Astrocyte (in vitro differentiated cells and primary cell): ENCODE data around the gene COL5A1. TPM values are rescaled to one million over a fixed set of nuclear protein-coding genes. Genes with fewer than 3 reads are reported as not detected.

Source experiments
- DNase-seq: peaks from one replicate; pipeline ENCODE4 v3.0.0-alpha.2; 2010; ENCODE audit warnings: low read depth
- FAIRE-seq: peaks from 2 replicates; lab custom pipeline; 2011; peaks lifted over from hg19 to GRCh38; lab: Jason Lieb, UNC
- H2AFZ ChIP-seq: 2 replicates; pipeline ENCODE4 v1.6.0; 2012; ENCODE audit warnings: low read depth, low read length, inconsistent platforms
- H3K27ac ChIP-seq: 2 replicates; pipeline ENCODE4 v1.5.1; 2011; ENCODE audit warnings: low read depth, low read length, inconsistent platforms
- H3K27me3 ChIP-seq: 2 replicates; pipeline ENCODE4 v1.6.0; 2011; ENCODE audit warnings: low read length, inconsistent platforms; ENCODE audit not compliant: insufficient read depth
- H3K36me3 ChIP-seq: 2 replicates; pipeline ENCODE4 v1.5.1; 2011; ENCODE audit warnings: low read length, inconsistent platforms; ENCODE audit not compliant: insufficient read depth
- H3K4me1 ChIP-seq: 2 replicates; pipeline ENCODE4 v1.5.1; 2011; ENCODE audit warnings: low read length, inconsistent platforms; ENCODE audit not compliant: insufficient read depth
- H3K4me2 ChIP-seq: 2 replicates; pipeline ENCODE4 v1.6.0; 2012; ENCODE audit warnings: low read length, inconsistent platforms
- H3K4me3 ChIP-seq: 2 replicates; pipeline ENCODE4 v1.5.1; 2011; ENCODE audit warnings: low read depth, mild to moderate bottlenecking, low read length, inconsistent platforms; ENCODE audit not compliant: insufficient read depth
- H3K79me2 ChIP-seq: 2 replicates; pipeline ENCODE4 v1.6.0; 2012; ENCODE audit warnings: mild to moderate bottlenecking, low read length, inconsistent platforms; ENCODE audit not compliant: insufficient read depth
- H3K9ac ChIP-seq: 2 replicates; pipeline ENCODE4 v1.6.0; 2012; ENCODE audit warnings: mild to moderate bottlenecking, low read length, inconsistent platforms
- H3K9me3 ChIP-seq: 2 replicates; pipeline ENCODE4 v1.5.1; 2012; ENCODE audit warnings: low read depth, mild to moderate bottlenecking, low read length, inconsistent platforms; ENCODE audit not compliant: insufficient read depth
- H4K20me1 ChIP-seq: 2 replicates; pipeline ENCODE4 v1.6.0; 2012; ENCODE audit warnings: low read length, inconsistent platforms; ENCODE audit not compliant: insufficient read depth
- H3K27ac Mint-ChIP-seq: one replicate; pipeline ENCODE4 v1.8.0; 2021; ENCODE audit warnings: mild to moderate bottlenecking, mixed read lengths; ENCODE audit not compliant: unreplicated experiment
- H3K27me3 Mint-ChIP-seq: one replicate; pipeline ENCODE4 v1.8.0; 2021; ENCODE audit warnings: low read depth, mixed read lengths; ENCODE audit not compliant: unreplicated experiment
- H3K36me3 Mint-ChIP-seq: one replicate; pipeline ENCODE4 v1.8.0; 2021; ENCODE audit warnings: low read depth, mixed read lengths; ENCODE audit not compliant: unreplicated experiment
- H3K4me1 Mint-ChIP-seq: one replicate; pipeline ENCODE4 v1.8.0; 2021; ENCODE audit warnings: low read depth, mixed read lengths; ENCODE audit not compliant: unreplicated experiment
- H3K4me3 Mint-ChIP-seq: one replicate; pipeline ENCODE4 v1.8.0; 2021; ENCODE audit warnings: mild to moderate bottlenecking, moderate library complexity, mixed read lengths; ENCODE audit not compliant: unreplicated experiment
- H3K9me3 Mint-ChIP-seq: one replicate; pipeline ENCODE4 v1.8.0; 2021; ENCODE audit warnings: mild to moderate bottlenecking, mixed read lengths; ENCODE audit not compliant: unreplicated experiment
- EZH2 ChIP-seq: IDR thresholded peaks from 2 replicates; pipeline ENCODE4 v1.6.1; 2012; ENCODE audit warnings: mild to moderate bottlenecking, low read length, inconsistent platforms; ENCODE audit not compliant: insufficient read depth
- total RNA-seq: library from RNA; stranded (reverse); gene quantifications from 2 replicates; pipeline ENCODE4 v1.2.1, GENCODE V29; 2021
- TF ChIP-seq, protein P1 (sequence below): IDR thresholded peaks from 2 replicates; pipeline ENCODE4 v1.5.1; 2011; ENCODE audit warnings: low read depth, mild to moderate bottlenecking, inconsistent platforms, low read length, moderate library complexity; ENCODE audit not compliant: insufficient read depth

Gene COL5A1
- total RNA-seq, 1 donor from 2014 or later = 1,055 TPM

- no peak overlapping the region for H3K4me2 ChIP-seq
- Mint-ChIP-seq H3K9me3 (no peaks in the 10 kb centered on the region), H3K4me3 (peak overlapping the region; percentile 60)
Measured at GRCh38 chr9:134708672-134709038, 67.1 kb downstream of the COL5A1 start.

DNA sequence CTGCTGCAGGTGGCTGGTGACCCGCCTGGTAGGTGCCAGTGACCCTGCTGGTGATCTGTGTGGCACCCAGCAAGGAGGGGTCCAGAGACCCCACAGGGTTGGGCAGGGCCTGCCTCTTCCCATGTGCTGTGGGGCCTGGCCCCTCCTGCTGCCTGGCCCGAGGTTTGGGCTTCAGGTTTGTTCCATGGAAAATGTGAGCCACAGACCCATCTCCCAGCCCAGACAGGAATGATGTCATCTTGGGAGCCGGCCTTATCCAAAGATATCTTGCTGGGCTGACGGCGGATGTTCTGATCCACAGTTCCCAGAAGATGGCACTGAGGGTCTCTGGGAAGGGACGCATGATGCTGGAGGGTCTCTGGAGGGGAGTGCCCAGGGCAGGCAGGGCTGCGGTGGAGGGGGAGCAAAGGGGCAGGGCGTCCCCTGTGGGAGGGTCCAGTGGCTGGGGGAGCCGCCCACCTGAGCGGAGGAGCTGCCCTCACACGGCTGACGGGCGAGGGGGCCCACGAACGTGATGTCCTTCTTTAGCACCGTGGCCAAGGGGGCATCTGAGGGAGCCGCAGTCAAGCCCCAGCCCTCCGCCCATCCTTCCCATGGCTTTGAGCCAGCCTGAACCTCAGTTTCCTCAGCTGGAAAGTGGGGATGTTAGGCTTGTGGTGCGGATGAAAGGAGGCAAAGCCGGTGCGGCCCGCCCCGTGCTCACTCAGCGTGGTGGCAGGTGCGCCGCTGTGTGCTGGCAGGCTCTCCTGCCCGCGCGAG is 68.1 kb downstream of the COL5A1 start:
- H3K4me2 ChIP-seq = no peak overlapping the region
- peaks cover 48% of the 10 kb centered on the region for H3K4me1 Mint-ChIP-seq
- H3K4me1 ChIP-seq = peaks cover 37% of the 10 kb centered on the region

More at GRCh38 chr9:134708672-134709038, 67.1 kb downstream of the COL5A1 start:
- H3K36me3 Mint-ChIP-seq = peaks cover 27% of the 10 kb centered on the region
- Histone ChIP-seq H3K79me2 (peaks cover 93% of the 10 kb centered on the region), H3K9me3 (no peaks in the 10 kb centered on the region), H3K4me1 (peaks cover 37% of the 10 kb centered on the region), H3K27me3 (no peaks in the 10 kb centered on the region), H3K9ac (no peak overlapping the region), H3K27ac (no peak overlapping the region), H3K4me3 (no peak overlapping the region), H2AFZ (no peak overlapping the region), H3K36me3 (peaks cover 38% of the 10 kb centered on the region), H4K20me1 (peaks cover 97% of the 10 kb centered on the region)
- peak overlapping the region; percentile 94 for H3K27ac Mint-ChIP-seq
- H3K27me3 Mint-ChIP-seq = no peaks in the 10 kb centered on the region
- no peak for DNase-seq
- FAIRE-seq = no peak
- peaks cover 50% of the 10 kb centered on the region for H3K4me1 Mint-ChIP-seq
- TF ChIP-seq EZH2 = no peak
- TF ChIP-seq, protein P1, sequence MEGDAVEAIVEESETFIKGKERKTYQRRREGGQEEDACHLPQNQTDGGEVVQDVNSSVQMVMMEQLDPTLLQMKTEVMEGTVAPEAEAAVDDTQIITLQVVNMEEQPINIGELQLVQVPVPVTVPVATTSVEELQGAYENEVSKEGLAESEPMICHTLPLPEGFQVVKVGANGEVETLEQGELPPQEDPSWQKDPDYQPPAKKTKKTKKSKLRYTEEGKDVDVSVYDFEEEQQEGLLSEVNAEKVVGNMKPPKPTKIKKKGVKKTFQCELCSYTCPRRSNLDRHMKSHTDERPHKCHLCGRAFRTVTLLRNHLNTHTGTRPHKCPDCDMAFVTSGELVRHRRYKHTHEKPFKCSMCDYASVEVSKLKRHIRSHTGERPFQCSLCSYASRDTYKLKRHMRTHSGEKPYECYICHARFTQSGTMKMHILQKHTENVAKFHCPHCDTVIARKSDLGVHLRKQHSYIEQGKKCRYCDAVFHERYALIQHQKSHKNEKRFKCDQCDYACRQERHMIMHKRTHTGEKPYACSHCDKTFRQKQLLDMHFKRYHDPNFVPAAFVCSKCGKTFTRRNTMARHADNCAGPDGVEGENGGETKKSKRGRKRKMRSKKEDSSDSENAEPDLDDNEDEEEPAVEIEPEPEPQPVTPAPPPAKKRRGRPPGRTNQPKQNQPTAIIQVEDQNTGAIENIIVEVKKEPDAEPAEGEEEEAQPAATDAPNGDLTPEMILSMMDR = no peak

More for the DNA sequence above, 68.1 kb downstream of the COL5A1 start:
- FAIRE-seq (no peak), DNase-seq (peak; percentile 60)
- Histone ChIP-seq H3K27me3 (no peaks in the 10 kb centered on the region), H3K36me3 (peaks cover 35% of the 10 kb centered on the region), H2AFZ (no peak overlapping the region), H3K27ac (peak overlapping the region; percentile 44), H3K79me2 (peaks cover 93% of the 10 kb centered on the region), H3K4me3 (no peak overlapping the region), H3K9me3 (peaks cover 4% of the 10 kb centered on the region), H3K9ac (peak overlapping the region; percentile 21), H4K20me1 (peaks cover 97% of the 10 kb centered on the region)
- H3K36me3 Mint-ChIP-seq = peaks cover 28% of the 10 kb centered on the region
- H3K4me3 Mint-ChIP-seq = peak overlapping the region; percentile 34
- H3K27ac Mint-ChIP-seq = peak overlapping the region; percentile 94
- no peaks in the 10 kb centered on the region for H3K27me3 Mint-ChIP-seq
- H3K9me3 Mint-ChIP-seq = peaks cover under 1% of the 10 kb centered on the region
- TF ChIP-seq EZH2 = no peak
- TF ChIP-seq, protein P1 = no peak
